NCI-H524 (cell line): ENCODE results near the gene OSBPL3.
A peak's percentile ranks its signal among the peaks of the same experiment; 100 is the strongest.
"Not testable (repeated sequence)": the region's sequence is repeated elsewhere in the genome, so short reads cannot be mapped to it uniquely, and the experiment has no call there.

Source experiments
- DNase-seq, 2 experiments: peaks; one replicate each; lab custom pipeline; 2025; lab: John Stamatoyannopoulos, UW

The OSBPL3 gene

DNA sequence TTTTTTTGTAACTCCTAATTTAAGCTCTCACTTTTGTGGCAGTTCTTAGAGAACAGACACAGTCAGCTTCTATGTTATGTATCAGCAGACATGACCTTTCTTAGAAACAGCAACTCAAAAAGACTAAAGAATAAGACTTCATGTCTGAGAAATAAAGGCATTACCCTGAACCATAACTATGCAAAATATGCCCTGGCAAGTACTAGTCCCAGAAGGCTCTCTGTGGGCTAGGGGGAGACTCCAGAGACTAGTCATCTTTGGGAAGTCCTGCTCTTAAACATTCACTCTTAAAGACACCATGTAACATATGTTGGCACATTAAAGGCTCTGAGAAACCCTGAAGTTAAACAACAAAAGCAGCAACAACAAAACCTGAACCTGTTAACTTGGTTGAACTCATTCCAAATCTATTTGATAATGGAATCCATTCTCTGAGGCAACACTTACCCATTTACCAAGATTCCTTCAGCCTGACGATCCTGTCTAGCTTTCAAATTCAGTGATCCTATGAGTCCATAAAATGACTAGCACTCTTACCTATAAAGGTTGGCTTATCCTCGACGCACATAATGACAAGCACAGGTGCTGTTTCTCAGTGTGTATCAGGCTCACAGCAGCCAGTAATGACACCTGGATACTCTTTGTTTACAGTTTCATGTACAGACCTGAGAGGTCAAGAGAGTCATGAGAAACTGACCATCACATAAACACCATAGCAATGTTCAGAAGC, 62.3 kb downstream of the OSBPL3 start:
- no peak for DNase-seq

DNA sequence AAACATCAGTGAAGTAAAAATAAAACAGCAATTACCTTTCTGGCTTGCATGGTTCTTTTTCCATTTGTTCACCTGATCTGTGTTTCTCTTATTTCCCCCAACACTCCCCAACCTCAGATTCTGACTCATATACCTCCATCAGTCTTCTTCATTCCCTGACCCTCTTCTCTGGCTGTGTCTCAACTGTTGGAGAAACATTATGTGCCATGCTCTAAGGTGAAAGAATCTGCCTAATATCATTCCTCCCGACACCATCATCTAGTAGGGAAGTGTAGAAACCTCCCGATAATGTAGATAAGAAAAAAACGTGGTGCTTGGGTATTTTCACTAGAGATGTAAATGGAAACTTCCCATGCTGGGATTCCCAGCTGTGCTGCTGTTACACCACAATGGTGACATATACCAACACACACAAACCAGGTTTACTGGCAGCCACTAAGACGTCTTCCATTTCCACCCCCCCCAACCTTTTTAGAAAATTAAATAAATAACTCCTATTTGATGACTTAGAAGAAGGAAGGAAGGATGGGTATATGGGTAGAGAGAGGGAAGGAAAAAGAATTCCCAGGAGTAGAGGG, 63.4 kb downstream of the OSBPL3 start:
- no peak for DNase-seq

DNA sequence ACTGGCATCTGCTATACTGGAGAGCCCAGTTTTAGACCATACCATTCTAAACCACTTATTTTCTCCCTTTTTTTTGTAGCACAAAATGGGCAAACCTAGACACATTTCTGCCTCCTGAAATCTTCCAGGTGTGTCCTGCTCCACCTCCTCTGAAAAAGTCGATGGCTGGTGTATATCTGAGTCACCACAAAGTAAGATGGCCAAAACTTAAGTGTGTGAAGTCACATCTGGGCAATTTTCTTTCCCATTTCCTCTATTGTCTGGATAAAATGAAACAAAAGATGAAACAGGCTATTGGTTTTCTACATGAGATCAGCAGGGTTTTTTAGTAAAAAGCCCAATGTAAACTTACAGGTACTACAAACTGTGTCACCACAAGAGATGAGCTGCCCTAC, 65.5 kb downstream of the OSBPL3 start:
- no peak for DNase-seq

GRCh38 chr7:24913801-24914464, 66.0 kb downstream of the OSBPL3 start:
- no peak for DNase-seq

DNA sequence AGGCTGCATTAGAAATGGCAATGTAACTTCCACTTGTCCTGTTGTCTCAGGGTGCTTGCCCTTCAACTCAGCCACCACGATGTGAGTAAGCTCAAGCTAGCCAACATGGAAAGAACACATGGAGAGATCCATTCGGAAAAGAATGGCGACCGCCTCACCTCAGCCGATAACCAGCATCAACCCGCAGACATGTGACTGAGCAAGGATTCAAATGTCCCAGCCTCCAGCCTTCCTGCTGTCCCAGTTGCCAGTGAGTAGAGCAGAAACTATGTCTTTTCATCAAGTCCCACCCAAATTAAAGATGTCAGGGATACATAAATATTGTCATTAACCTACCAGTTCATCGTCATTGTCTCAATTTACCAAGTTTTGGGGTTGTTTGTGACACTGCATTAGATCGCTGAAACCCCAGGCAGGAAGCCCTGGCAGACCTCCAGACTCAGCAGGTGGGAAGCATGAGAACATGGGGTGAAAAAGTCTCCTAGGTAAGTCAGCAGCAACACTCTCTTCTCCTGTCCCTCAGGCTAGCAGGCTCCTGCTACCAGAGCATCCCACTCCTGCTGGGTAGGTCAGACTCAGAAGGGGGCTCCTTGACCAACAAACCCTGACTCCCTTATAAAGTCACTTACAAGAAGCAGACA, 67.0 kb downstream of the OSBPL3 start:
- no peak for DNase-seq

DNA sequence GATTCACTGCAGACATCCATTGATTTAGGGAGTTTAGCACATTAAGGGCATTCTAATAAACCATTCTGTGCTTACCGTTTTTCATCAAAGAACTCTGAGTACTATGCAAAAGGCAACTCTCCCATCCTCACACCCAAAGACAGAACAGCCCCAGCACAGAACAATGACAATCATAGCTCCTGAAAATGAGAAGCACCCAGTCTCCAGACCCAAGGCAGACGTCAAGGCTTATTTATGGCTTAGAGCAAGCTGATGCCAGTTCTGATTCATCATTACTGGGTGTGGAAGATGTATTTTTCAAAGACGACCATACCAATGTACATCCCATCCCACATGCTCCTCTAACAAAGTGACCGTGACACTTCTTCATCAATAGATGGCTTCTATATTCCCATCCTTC, 67.6 kb downstream of the OSBPL3 start:
- no peak for DNase-seq

GRCh38 chr7:24911213-24911603, 68.8 kb downstream of the OSBPL3 start:
- DNase-seq, result no peak

DNA sequence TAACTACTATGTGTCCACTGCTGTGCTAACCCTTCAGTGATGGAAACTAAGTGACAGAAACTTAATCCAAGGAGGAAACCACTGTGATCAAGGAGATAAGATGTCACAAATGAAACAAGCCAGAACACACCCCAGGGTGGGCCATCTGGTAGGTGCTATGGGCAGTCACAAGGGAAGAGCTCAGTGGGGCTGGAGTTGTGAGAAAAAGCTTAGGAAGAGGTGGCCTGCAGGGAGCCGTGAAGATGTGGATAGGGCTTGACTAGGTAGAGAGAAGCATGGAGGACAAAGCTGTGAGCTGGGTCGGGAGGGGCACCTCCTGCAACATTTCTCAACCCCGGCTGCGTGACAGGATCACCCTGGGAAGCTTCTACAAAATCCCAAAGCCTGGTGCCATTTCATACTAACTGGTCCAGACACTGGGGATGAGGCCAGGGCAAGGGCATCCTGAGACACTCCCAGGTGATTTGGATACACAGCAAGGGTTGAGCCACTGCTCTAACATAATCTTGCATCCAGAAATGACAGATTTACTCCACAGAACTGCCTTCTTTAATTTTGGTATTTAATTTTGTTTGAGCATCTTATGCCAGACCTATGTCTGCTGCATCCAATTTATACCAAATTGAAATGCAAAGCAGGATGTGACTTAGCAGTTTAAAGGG, 69.3 kb downstream of the OSBPL3 start:
- DNase-seq, result peak in 1 of 2 experiments; percentile 3

DNA sequence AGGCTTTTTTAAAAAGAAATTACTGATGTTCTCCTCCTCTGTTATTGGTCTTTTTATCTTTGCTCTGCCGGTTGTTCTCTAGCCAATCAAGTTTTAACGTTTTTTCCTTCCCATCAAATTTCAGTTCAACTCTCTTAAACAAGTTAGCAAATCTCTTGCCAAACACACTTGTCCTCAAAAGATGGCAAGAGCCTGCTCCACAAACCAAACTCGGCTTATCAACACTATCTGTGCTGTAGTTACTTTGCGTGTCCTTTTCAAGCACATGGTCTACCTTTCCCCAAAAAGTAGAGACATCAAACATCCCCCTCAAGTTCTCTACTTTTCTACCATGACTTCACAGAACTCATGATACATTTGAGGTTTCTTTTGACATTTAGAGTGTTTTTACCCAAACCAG, 71.3 kb downstream of the OSBPL3 start:
- DNase-seq, result no peak

GRCh38 chr7:24908166-24908565, 71.8 kb downstream of the OSBPL3 start:
- no peak for DNase-seq

DNA sequence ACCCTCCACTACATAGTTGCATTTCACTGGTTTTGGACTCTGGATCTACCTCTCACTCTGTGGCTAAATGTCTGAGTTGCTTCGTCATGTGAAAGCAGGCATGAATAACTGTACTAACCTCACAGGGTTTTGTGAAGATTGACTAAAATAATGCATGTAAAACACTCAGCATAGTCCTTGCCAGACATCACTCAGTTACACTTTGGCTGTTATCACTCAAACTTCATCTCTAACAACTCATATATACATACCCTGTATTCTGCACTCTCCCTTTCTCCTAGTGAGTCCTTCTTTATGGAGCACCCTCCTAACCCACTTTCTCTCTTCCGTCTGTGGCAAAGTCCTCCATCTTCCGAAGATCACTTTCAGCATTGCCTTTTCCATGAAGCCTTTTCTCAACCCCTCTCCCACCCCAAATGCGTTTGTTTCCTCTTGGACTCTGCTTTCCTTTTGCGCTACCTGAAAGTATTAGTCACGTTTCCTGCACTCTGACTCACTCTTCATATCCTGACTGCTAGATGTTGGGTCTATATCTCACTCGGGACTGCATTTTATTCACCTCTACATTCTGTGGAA, 72.6 kb downstream of the OSBPL3 start:
- no peak for DNase-seq

GRCh38 chr7:24905996-24906770, 73.8 kb downstream of the OSBPL3 start:
- DNase-seq, result no peak

GRCh38 chr7:24903992-24904391, 76.0 kb downstream of the OSBPL3 start:
- not testable (repeated sequence) for DNase-seq

GRCh38 chr7:24903559-24903958, 76.4 kb downstream of the OSBPL3 start:
- DNase-seq, result no peak

GRCh38 chr7:24902931-24903330, 77.0 kb downstream of the OSBPL3 start:
- DNase-seq, result no peak

GRCh38 chr7:24902276-24902675, 77.7 kb downstream of the OSBPL3 start:
- DNase-seq, result no peak

DNA sequence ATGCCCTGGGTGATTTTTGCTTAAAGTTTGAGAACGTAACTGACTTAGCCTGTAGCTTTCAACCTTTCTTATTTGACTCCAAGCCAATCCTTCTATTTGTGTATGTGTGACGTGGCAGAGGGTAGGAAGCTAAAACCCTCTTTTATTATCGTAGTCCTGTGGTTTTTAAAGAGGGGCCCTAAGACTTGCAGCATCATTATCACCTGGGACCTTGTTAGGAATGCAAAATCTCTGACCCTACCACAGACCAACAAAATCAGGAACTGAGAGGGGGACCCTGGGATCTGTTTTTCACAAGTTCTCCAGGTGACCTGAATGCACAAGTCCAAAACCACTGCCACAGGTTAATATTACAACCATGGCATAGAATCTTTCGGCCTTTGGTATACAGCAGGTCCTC, 80.1 kb downstream of the OSBPL3 start:
- no peak for DNase-seq

- DNase-seq, result no peak
Measured at GRCh38 chr7:24899161-24899560, 80.8 kb downstream of the OSBPL3 start.

- no peak for DNase-seq
Measured at GRCh38 chr7:24898691-24899090, 81.3 kb downstream of the OSBPL3 start.

- no peak for DNase-seq
Measured at GRCh38 chr7:24896031-24896501, 83.9 kb downstream of the OSBPL3 start.
